PC-9 (cell line): ENCODE data around the gene ME1. TPM values are rescaled to one million over a fixed set of nuclear protein-coding genes. Genes with fewer than 3 reads are reported as not detected.
A peak's percentile ranks its signal among the peaks of the same experiment; 100 is the strongest.

ENCODE experiments used
- BruUV-seq: library from RNA; stranded (reverse); fragments of 400-500 nt; replicated peaks from 2 replicates; lab custom pipeline; 2021; lab: Mats Ljungman, UMichigan
- CTCF ChIA-PET: fragments of 300-600 bp; sonication (Branson Sonifier 250); formaldehyde crosslinking; loops from one replicate; lab custom pipeline; 2022; ENCODE audit warnings: antibody characterized with exemption; lab: Charles Lee
- POLR2A ChIA-PET: fragments of 300-600 bp; sonication (Branson Sonifier 250); formaldehyde crosslinking; loops from one replicate; lab custom pipeline; 2022; ENCODE audit warnings: antibody characterized with exemption; ENCODE audit not compliant: unreplicated experiment; lab: Charles Lee
- DNase-seq, 2 experiments: peaks; one replicate each; pipeline versions ENCODE4 v3.0.0 to v3.0.0-alpha.2; 2015 to 2022; ENCODE audit warnings: mixed read lengths in 1 of 2
- H2AFZ ChIP-seq: fragments of 200-600 bp; sonication (generic); 2 replicates; pipeline ENCODE4 v1.8.1; 2017; ENCODE audit warnings: antibody characterized with exemption
- H3F3A ChIP-seq: fragments of 200-600 bp; sonication (generic); 2 replicates; pipeline ENCODE4 v1.8.1; 2017; ENCODE audit warnings: antibody characterized with exemption, mild to moderate bottlenecking, low read depth; ENCODE audit not compliant: insufficient read depth
- H3K27ac ChIP-seq: fragments of 200-600 bp; sonication (generic); 2 replicates; pipeline ENCODE4 v1.6.1; 2016; ENCODE audit warnings: mixed run types
- H3K27me3 ChIP-seq: fragments of 200-600 bp; sonication (generic); 2 replicates; pipeline ENCODE4 v1.6.1; 2016; ENCODE audit warnings: low read depth, mixed run types; ENCODE audit not compliant: insufficient read depth
- H3K36me3 ChIP-seq: fragments of 200-600 bp; sonication (generic); 2 replicates; pipeline ENCODE4 v1.6.1; 2016; ENCODE audit warnings: low read depth, mixed run types
- H3K4me1 ChIP-seq: fragments of 200-600 bp; sonication (generic); replicated peaks from 2 replicates; pipeline ENCODE4 v1.6.1; 2016; ENCODE audit warnings: mixed run types; ENCODE audit not compliant: insufficient read depth
- H3K4me2 ChIP-seq: fragments of 200-600 bp; sonication (generic); 2 replicates; pipeline ENCODE4 v1.6.1; 2017; ENCODE audit warnings: mixed run types
- H3K4me3 ChIP-seq: fragments of 200-600 bp; sonication (generic); 2 replicates; pipeline ENCODE4 v1.6.1; 2016; ENCODE audit warnings: mixed run types
- H3K79me2 ChIP-seq: fragments of 200-600 bp; sonication (generic); 2 replicates; pipeline ENCODE4 v1.6.1; 2017; ENCODE audit warnings: low read depth, mixed run types
- H3K9me2 ChIP-seq: fragments of 200-600 bp; sonication (generic); 2 replicates; pipeline ENCODE4 v1.8.1; 2017; ENCODE audit warnings: mild to moderate bottlenecking; ENCODE audit not compliant: insufficient read depth
- H3K9me3 ChIP-seq: fragments of 200-600 bp; sonication (generic); 2 replicates; pipeline ENCODE4 v1.8.1; 2016; ENCODE audit warnings: low read depth; ENCODE audit not compliant: insufficient read depth
- H4K20me1 ChIP-seq: fragments of 200-600 bp; sonication (generic); 2 replicates; pipeline ENCODE4 v1.8.1; 2017; ENCODE audit not compliant: insufficient read depth
- CTCF ChIP-seq: fragments of 200-600 bp; sonication (generic); conservative IDR thresholded peaks from 2 replicates; pipeline ENCODE4 v1.6.1; 2017; ENCODE audit warnings: mixed run types, antibody characterized with exemption, mild to moderate bottlenecking, moderate library complexity
- EZH2 ChIP-seq: fragments of 200-600 bp; sonication (generic); IDR thresholded peaks from 2 replicates; pipeline ENCODE4 v1.8.0; 2017; ENCODE audit warnings: antibody characterized with exemption, low read depth
- intact Hi-C: fragments of 100-400 bp; cut with micrococcal nuclease; formaldehyde crosslinking; loops from one replicate; pipeline ENCODE4 v1.10.0; 2022; ENCODE audit not compliant: unreplicated experiment
- total RNA-seq: library from RNA; stranded (reverse); gene quantifications from 2 replicates; pipeline ENCODE4 v1.2.3, GENCODE V29; 2021

Gene ME1
- total RNA-seq, 1 experiment from 2014 or later = 111 TPM

- DNase-seq = no peak
- Histone ChIP-seq H3K36me3 (no peaks in the 10 kb centered on the region; the same call in 1 of the 2 replicates), H4K20me1 (no peaks in the 10 kb centered on the region; the same call in 1 of the 2 replicates), H2AFZ (no peak overlapping the region), H3K27me3 (no peaks in the 10 kb centered on the region), H3K4me1 (no peaks in the 10 kb centered on the region), H3K27ac (no peak overlapping the region), H3F3A (no peaks in the 10 kb centered on the region), H3K79me2 (peaks cover 48% of the 10 kb centered on the region), H3K4me3 (no peak overlapping the region), H3K9me3 (no peaks in the 10 kb centered on the region), H3K9me2 (no peaks in the 10 kb centered on the region), H3K4me2 (no peak overlapping the region)
- CTCF ChIA-PET = interaction anchor here (1.7 kb wide), 1 partner anchor 96 kb away, joined by 22 read pairs; the partner anchor contains the start of gene PRSS35
- intact Hi-C loops = loop anchor here (1.0 kb wide), 1 partner anchor 94 kb away; the partner anchor contains the start of gene PRSS35
- POLR2A ChIA-PET = interaction anchor here (0.6 to 0.7 kb wide), 2 partner anchors 62 to 96 kb away, joined by 3 to 4 read pairs; no protein-coding TSS in a partner anchor
- TF ChIP-seq EZH2 (no peak), CTCF (peak; percentile 66)
- BruUV-seq = no TSS peak
Observed at GRCh38 chr6:83417880-83418663, 12.8 kb downstream of the ME1 start.

GRCh38 chr6:83413068-83413467 lies 17.8 kb downstream of the ME1 start:
- no peaks in the 10 kb centered on the region for H3K4me1 ChIP-seq
- H3K36me3 ChIP-seq = no peaks in the 10 kb centered on the region
- no peak for TF ChIP-seq EZH2
- no peak for TF ChIP-seq CTCF
- no TSS peak for BruUV-seq
- intact Hi-C loops = no loop called here
- no peaks in the 10 kb centered on the region for H3K27me3 ChIP-seq
- H3K9me3 ChIP-seq = no peaks in the 10 kb centered on the region
- H3F3A ChIP-seq = no peaks in the 10 kb centered on the region
- no peak overlapping the region for H2AFZ ChIP-seq
- H3K79me2 ChIP-seq = peaks cover 50% of the 10 kb centered on the region
- H3K27ac ChIP-seq = no peak overlapping the region
- H3K4me2 ChIP-seq = no peak overlapping the region
- H3K4me3 ChIP-seq = no peak overlapping the region
- DNase-seq = no peak
- POLR2A ChIA-PET = no interaction called here
- no peaks in the 10 kb centered on the region for H3K9me2 ChIP-seq
- CTCF ChIA-PET = no interaction called here
- H4K20me1 ChIP-seq = no peaks in the 10 kb centered on the region; the same call in 1 of the 2 replicates

- CTCF ChIA-PET = no interaction called here
- no peak for DNase-seq
- no peaks in the 10 kb centered on the region for H3K27me3 ChIP-seq
- H4K20me1 ChIP-seq = no peaks in the 10 kb centered on the region; the same call in 1 of the 2 replicates
- no peak overlapping the region for H3K4me3 ChIP-seq
- TF ChIP-seq CTCF (no peak), EZH2 (no peak)
- H3K79me2 ChIP-seq = peaks cover 45% of the 10 kb centered on the region
- no peaks in the 10 kb centered on the region for H3K9me2 ChIP-seq
- H2AFZ ChIP-seq = no peak overlapping the region
- H3K4me2 ChIP-seq = no peak overlapping the region
- H3K36me3 ChIP-seq = no peaks in the 10 kb centered on the region
- POLR2A ChIA-PET = no interaction called here
- intact Hi-C loops = no loop called here
- no peak overlapping the region for H3K27ac ChIP-seq
- no peaks in the 10 kb centered on the region; the same call in 1 of the 2 replicates for H3F3A ChIP-seq
- BruUV-seq = no TSS peak
- no peaks in the 10 kb centered on the region for H3K4me1 ChIP-seq
- no peaks in the 10 kb centered on the region for H3K9me3 ChIP-seq
Observed at GRCh38 chr6:83411731-83412130, 19.1 kb downstream of the ME1 start.
